Forelimb muscle (tissue), 1 donor: ENCODE data around the gene AP2S1. TPM values are rescaled to one million over a fixed set of nuclear protein-coding genes. Genes with fewer than 3 reads are reported as not detected.
"Not testable (repeated sequence)": the region's sequence is repeated elsewhere in the genome, so short reads cannot be mapped to it uniquely, and the experiment has no call there.

ENCODE experiments used
- DNase-seq: peaks from one replicate; pipeline ENCODE4 v3.0.0-alpha.2; 2013; ENCODE audit warnings: low read depth
- polyA plus RNA-seq: library from polyadenylated mRNA; unstranded; fragments of 120-200 nt; gene quantifications from one replicate; pipeline ENCODE4 v1.2.1, GENCODE V29; 2013; ENCODE audit not compliant: insufficient read length

AP2S1 gene
- polyA plus RNA-seq, 1 donor, result 53.2 TPM

DNA sequence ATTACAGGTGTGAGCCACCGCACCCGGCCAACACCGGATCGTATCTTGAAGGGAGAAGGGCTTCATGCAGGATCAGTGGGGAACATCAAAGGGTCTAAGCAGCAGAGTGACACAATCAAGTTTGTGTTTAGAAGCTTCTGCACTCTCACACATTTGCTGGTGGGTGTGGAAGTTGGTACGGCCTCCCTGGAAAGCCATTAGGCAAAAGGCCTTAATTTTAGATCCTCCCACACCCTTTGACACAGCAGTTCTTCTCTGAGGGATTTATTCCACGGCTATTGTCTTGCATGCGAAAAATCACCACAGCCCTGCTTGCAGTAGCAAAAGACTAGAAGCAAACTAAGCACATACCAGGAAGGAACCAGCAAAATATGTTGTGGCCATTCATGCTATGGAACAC lies 44.0 kb downstream of the AP2S1 start:
- no peak for DNase-seq

GRCh38 chr19:46804432-46804831 lies 46.2 kb downstream of the AP2S1 start:
- DNase-seq, result not testable (repeated sequence)

DNA sequence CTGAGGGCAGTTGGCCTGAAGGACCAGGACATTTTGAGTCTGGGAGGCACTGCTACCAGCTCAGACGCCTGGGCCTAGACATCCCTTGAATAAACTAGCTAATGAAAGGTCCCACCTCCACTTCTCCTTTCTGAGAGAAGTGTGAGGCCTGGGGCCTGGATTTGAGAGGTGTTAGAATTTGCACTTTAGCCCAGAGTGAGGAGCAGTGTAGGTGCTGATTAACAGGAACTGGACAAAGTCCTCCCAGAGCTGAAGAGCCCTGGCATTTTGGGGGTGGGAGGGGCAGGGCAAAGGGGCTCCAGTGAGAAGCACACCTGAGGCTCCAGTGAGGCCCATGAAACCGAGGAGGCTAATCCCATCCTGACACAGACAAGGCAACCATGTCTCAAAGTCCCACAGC lies 47.1 kb downstream of the AP2S1 start:
- DNase-seq, result no peak

DNA sequence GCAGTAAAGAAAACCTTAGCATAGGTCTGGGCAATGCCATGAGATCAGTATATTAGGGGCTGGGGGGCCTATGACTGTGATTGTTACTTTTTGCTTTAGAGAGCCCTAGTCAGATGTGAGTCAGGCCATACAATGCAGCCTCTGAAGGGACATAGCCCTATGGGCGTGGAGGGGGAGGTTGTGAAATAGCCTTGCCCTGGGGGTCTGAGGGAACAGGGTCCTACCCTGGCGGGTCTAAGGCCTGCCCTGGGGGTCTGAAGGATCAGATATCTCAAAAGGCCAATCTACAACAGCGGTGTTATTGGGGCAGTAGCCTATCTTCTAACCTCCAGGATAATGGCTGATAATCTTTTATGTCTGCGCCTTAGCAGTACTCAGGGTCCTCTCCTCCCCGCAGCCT lies 48.5 kb downstream of the AP2S1 start:
- DNase-seq, result no peak

- DNase-seq, result no peak
Observed at GRCh38 chr19:46798713-46799112, 51.9 kb downstream of the AP2S1 start.

- no peak for DNase-seq
Observed at GRCh38 chr19:46797881-46798280, 52.8 kb downstream of the AP2S1 start.

DNA sequence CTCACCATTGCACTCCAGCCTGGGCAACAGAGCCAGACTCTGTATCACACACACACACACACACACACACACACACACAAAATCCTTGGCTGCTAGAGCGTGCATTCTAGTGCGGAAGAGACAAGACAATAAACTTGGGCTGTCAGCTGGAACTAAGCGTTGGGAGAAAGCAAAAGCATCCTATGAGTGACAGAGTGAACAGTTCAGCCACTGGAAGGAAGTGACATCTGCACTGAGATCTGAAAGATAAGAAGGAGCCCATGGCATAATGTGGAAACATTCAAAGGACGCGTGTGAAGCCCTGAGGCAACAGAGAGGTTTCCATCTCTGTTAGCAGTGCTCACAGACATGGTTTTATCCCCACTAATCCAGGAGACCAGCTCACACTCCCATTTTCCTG lies 58.7 kb downstream of the AP2S1 start:
- DNase-seq, result no peak

DNA sequence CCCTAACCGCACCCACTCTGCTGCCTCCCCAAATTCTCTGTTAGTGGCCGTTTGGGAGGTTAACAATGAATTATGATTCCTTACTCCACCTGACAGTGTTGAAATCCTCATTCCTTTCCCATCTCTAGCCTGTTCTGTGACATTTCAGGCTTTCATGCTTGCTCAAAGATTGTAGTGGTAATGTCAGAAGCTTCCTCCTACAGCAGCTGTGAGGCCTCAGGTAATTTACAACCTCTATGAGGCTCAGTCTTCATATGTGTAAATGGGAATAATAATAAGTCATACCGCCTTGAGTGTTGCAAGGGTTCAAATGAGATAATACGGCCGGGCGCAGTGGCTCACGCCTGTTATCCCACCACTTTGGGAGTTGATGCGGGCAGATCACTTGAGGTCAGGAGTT lies 61.3 kb downstream of the AP2S1 start:
- no peak for DNase-seq

DNA sequence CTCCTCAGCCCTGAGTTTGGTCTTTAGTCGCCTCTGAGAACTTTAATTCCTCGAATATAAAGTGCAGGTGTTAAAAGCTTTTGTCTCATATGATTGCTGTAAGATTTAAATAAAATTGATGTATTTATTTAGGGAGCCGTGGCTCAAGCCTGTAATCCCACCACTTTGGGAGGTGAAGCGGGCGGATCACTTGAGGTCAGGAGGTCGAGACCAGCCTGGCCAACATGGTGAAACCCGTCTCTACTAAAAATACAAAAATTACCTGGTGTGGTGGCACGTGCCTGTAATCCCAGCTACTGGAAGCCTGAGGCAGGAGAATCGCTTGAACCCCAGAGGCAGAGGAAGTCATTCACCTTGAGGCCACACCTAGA lies 61.7 kb downstream of the AP2S1 start:
- DNase-seq, result no peak

DNA sequence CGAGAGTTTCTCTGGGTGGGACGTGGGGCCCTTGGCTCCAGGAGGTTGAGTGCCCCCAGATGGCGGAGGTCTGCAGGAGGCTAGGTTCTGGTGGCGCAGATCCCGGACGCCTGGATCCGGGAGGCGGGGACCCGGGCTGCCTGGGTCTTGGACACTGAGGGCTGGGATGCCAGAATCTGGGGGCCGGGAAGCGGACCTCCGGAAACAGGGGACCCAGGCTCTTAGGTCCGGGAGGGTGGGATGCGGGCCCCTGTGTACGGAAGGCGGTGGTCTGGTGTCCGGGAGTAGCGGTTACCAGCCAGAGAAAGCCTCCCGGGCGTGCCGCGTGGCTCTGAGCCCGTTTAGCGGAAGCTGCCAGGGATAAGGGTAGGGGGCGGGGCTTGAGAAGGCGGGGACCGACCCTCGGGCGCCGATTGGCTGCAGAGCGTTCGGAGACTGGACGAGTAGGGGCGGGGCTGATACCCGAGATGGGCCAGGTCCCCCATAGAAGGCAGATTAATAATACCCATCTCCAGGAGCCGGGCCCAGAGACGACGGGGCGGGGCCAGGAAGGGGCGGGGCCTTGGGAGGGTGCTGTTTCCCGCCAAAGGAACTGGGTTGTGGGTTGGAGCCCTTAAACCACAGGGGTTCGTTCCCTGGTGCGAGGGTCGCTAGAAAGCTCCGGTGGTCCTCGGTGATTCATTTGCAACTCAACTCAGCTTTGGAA lies 62.2 kb downstream of the AP2S1 start, which contains the start of gene SLC1A5:
Gene SLC1A5, minus strand, starts transcription at position 333 of the 706 bp plus-strand sequence. CDS start 629 bp downstream, outside the sequence.
- no peak for DNase-seq

Other genes starting within 250 kb of the AP2S1 start
- 185 TPM for gene CALM3, start 249.5 kb downstream of the AP2S1 start, polyA plus RNA-seq
- gene PTGIR, start 225.8 kb downstream of the AP2S1 start, polyA plus RNA-seq, result 3.5 TPM
- gene GNG8, start 214.6 kb downstream of the AP2S1 start, polyA plus RNA-seq, result 0.97 TPM
- gene DACT3, start 189.7 kb downstream of the AP2S1 start, polyA plus RNA-seq, result 15.2 TPM
- 20.7 TPM for gene PRKD2, start 133.7 kb downstream of the AP2S1 start, polyA plus RNA-seq
- 19.0 TPM for gene FKRP, start 104.8 kb downstream of the AP2S1 start, polyA plus RNA-seq
- gene STRN4, start 104.4 kb downstream of the AP2S1 start, polyA plus RNA-seq, result 46.7 TPM
- gene SLC1A5, start 62.3 kb downstream of the AP2S1 start, polyA plus RNA-seq, result 20.6 TPM
- 36.5 TPM for gene ARHGAP35, start 10.2 kb upstream of the AP2S1 start, polyA plus RNA-seq
- 1.3 TPM for gene NPAS1, start 169.0 kb upstream of the AP2S1 start, polyA plus RNA-seq
- 9.5 TPM for gene TMEM160, start 197.8 kb upstream of the AP2S1 start, polyA plus RNA-seq